Hepatocyte (in vitro differentiated cells): ENCODE results near the gene ELOVL1. TPM values are rescaled to one million over a fixed set of nuclear protein-coding genes. Genes with fewer than 3 reads are reported as not detected.

Source experiments
- DNase-seq: peaks from one replicate; pipeline ENCODE4 v3.0.0-alpha.2; 2016; ENCODE audit warnings: low spot score
- H2AFZ ChIP-seq: fragments of 200-600 bp; sonication (generic); 2 replicates; pipeline ENCODE4 v1.6.0; 2016; ENCODE audit warnings: antibody characterized with exemption, mild to moderate bottlenecking
- H3K27ac ChIP-seq: fragments of 200-600 bp; sonication (generic); 2 replicates; pipeline ENCODE4 v1.5.1; 2016; ENCODE audit warnings: mild to moderate bottlenecking
- H3K27me3 ChIP-seq: fragments of 200-600 bp; sonication (generic); 2 replicates; pipeline ENCODE4 v1.6.1; 2016
- H3K36me3 ChIP-seq: fragments of 200-600 bp; sonication (generic); replicated peaks from 2 replicates; pipeline ENCODE4 v1.5.1; 2016; ENCODE audit warnings: low read depth; ENCODE audit not compliant: insufficient read depth
- H3K4me1 ChIP-seq: fragments of 200-600 bp; sonication (generic); 2 replicates; pipeline ENCODE4 v1.5.1; 2016; ENCODE audit warnings: mild to moderate bottlenecking, moderate library complexity; ENCODE audit not compliant: insufficient read depth
- H3K4me2 ChIP-seq: fragments of 200-600 bp; sonication (generic); 2 replicates; pipeline ENCODE4 v1.6.0; 2016
- H3K4me3 ChIP-seq: fragments of 200-600 bp; sonication (generic); 2 replicates; pipeline ENCODE4 v1.5.1; 2016; ENCODE audit warnings: mild to moderate bottlenecking
- H3K79me2 ChIP-seq: fragments of 200-600 bp; sonication (generic); 2 replicates; pipeline ENCODE4 v1.6.0; 2017; ENCODE audit warnings: mild to moderate bottlenecking
- H3K9me2 ChIP-seq: fragments of 200-600 bp; sonication (generic); replicated peaks from 2 replicates; pipeline ENCODE4 v1.6.0; 2017; ENCODE audit warnings: mild to moderate bottlenecking; ENCODE audit not compliant: insufficient read depth
- H3K9me3 ChIP-seq: fragments of 200-600 bp; sonication (generic); 2 replicates; pipeline ENCODE4 v1.5.1; 2016; ENCODE audit warnings: low read depth, mild to moderate bottlenecking
- H4K20me1 ChIP-seq: fragments of 200-600 bp; sonication (generic); 2 replicates; pipeline ENCODE4 v1.6.0; 2016; ENCODE audit warnings: mild to moderate bottlenecking; ENCODE audit not compliant: insufficient read depth, poor library complexity, severe bottlenecking
- CTCF ChIP-seq: fragments of 200-600 bp; sonication (generic); IDR thresholded peaks from 2 replicates; pipeline ENCODE4 v1.5.1; 2016; ENCODE audit warnings: antibody characterized with exemption, mild to moderate bottlenecking; ENCODE audit not compliant: poor library complexity
- EZH2 ChIP-seq: fragments of 200-600 bp; sonication (generic); IDR thresholded peaks from 2 replicates; pipeline ENCODE4 v1.6.1; 2016; ENCODE audit warnings: antibody characterized with exemption, mild to moderate bottlenecking, borderline replicate concordance
- EZH2phosphoT487 ChIP-seq: fragments of 200-600 bp; sonication (generic); IDR thresholded peaks from one replicate; pipeline ENCODE4 v1.6.1; 2018; ENCODE audit warnings: antibody characterized with exemption, mild to moderate bottlenecking, low read depth, moderate library complexity; ENCODE audit not compliant: unreplicated experiment, severe bottlenecking
- WGBS: methylation state at CpG from one replicate; pipeline ENCODE4 v1.1.6; 2016; ENCODE audit warnings: low lambda C conversion rate; ENCODE audit errors: missing lambda C conversion rate; 5-methylcytosine and 5-hydroxymethylcytosine counted together
- polyA plus RNA-seq: library from polyadenylated mRNA; unstranded; fragments of >200 nt; fragmentation: Nextera tagmentation; extraction: Ambion mirVana; gene quantifications from 2 replicates; pipeline ENCODE4 v1.2.1, GENCODE V29; 2016
- total RNA-seq: library from RNA; depleted of rRNA; stranded (reverse); fragments of >200 nt; gene quantifications from 2 replicates; pipeline ENCODE4 v1.2.3, GENCODE V29; 2014

ELOVL1 gene
- total and polyA plus RNA-seq, 2 experiments from 2014 or later = 90.8 to 185 TPM

- H3K4me2 ChIP-seq = no peak overlapping the region
- TF ChIP-seq EZH2 (no peak), CTCF (no peak), EZH2phosphoT487 (no peak)
- H3K9me3 ChIP-seq = no peaks in the 10 kb centered on the region
- no peak overlapping the region for H2AFZ ChIP-seq
- no peaks in the 10 kb centered on the region for H3K9me2 ChIP-seq
- H3K27me3 ChIP-seq = no peaks in the 10 kb centered on the region
- no peaks in the 10 kb centered on the region for H4K20me1 ChIP-seq
- DNase-seq = no peak
- H3K79me2 ChIP-seq = no peaks in the 10 kb centered on the region
- H3K4me3 ChIP-seq = no peak overlapping the region
- no peak overlapping the region for H3K27ac ChIP-seq
- WGBS = 93% methylated on average over 1 of the region's 1 CpG
- no peaks in the 10 kb centered on the region for H3K4me1 ChIP-seq
- H3K36me3 ChIP-seq = no peaks in the 10 kb centered on the region
These were observed 11.7 kb upstream of the ELOVL1 start for GRCh38 chr1:43379476-43379875.

GRCh38 chr1:43377831-43378230 is 10.0 kb upstream of the ELOVL1 start:
- no peak for DNase-seq
- no peak for TF ChIP-seq CTCF
- TF ChIP-seq EZH2phosphoT487 = no peak
- no peak for TF ChIP-seq EZH2
- Histone ChIP-seq H3K79me2 (no peaks in the 10 kb centered on the region), H3K9me2 (no peaks in the 10 kb centered on the region), H3K27ac (no peak overlapping the region), H3K27me3 (no peaks in the 10 kb centered on the region), H4K20me1 (no peaks in the 10 kb centered on the region), H3K36me3 (no peaks in the 10 kb centered on the region), H3K4me2 (no peak overlapping the region), H3K9me3 (no peaks in the 10 kb centered on the region), H3K4me1 (no peaks in the 10 kb centered on the region), H2AFZ (no peak overlapping the region), H3K4me3 (no peak overlapping the region)
- WGBS = 92% methylated on average over 1 of the region's 1 CpG

- H3K4me1 ChIP-seq = no peaks in the 10 kb centered on the region
- no peaks in the 10 kb centered on the region for H3K79me2 ChIP-seq
- TF ChIP-seq EZH2 = no peak
- no peak for TF ChIP-seq CTCF
- H3K27ac ChIP-seq = no peak overlapping the region
- 78% methylated on average over 7 of the region's 7 CpGs for WGBS
- no peaks in the 10 kb centered on the region for H3K36me3 ChIP-seq
- no peaks in the 10 kb centered on the region for H4K20me1 ChIP-seq
- no peaks in the 10 kb centered on the region for H3K27me3 ChIP-seq
- no peak overlapping the region for H3K4me2 ChIP-seq
- DNase-seq = no peak
- H3K9me2 ChIP-seq = no peaks in the 10 kb centered on the region
- no peaks in the 10 kb centered on the region for H3K9me3 ChIP-seq
- no peak overlapping the region for H3K4me3 ChIP-seq
- no peak overlapping the region for H2AFZ ChIP-seq
These were observed 9.0 kb upstream of the ELOVL1 start for GRCh38 chr1:43376723-43377235.
